ENCODE results near the gene REN.

GRCh38 chr1:204203206-204203767 lies 37.1 kb upstream of the REN start:
- TF ChIP-seq, protein P1, sequence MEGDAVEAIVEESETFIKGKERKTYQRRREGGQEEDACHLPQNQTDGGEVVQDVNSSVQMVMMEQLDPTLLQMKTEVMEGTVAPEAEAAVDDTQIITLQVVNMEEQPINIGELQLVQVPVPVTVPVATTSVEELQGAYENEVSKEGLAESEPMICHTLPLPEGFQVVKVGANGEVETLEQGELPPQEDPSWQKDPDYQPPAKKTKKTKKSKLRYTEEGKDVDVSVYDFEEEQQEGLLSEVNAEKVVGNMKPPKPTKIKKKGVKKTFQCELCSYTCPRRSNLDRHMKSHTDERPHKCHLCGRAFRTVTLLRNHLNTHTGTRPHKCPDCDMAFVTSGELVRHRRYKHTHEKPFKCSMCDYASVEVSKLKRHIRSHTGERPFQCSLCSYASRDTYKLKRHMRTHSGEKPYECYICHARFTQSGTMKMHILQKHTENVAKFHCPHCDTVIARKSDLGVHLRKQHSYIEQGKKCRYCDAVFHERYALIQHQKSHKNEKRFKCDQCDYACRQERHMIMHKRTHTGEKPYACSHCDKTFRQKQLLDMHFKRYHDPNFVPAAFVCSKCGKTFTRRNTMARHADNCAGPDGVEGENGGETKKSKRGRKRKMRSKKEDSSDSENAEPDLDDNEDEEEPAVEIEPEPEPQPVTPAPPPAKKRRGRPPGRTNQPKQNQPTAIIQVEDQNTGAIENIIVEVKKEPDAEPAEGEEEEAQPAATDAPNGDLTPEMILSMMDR (IDR thresholded peaks at IDR 0.05; ENCODE audit: insufficient read depth, low read depth, low read length): no peak
- no peak for TF ChIP-seq EZH2 (IDR thresholded peaks at IDR 0.05; ENCODE audit: insufficient read depth, low read length)
